UCSD-AML1 (cell line): ENCODE measurements around the gene MSANTD7.
"Not testable (repeated sequence)": the region's sequence is repeated elsewhere in the genome, so short reads cannot be mapped to it uniquely, and the experiment has no call there.

Source experiments
- DNase-seq: peaks from one replicate; lab custom pipeline; 2025; ENCODE audit not compliant: unreplicated experiment; lab: John Stamatoyannopoulos, UW

The MSANTD7 gene

GRCh38 chr10:14837757-14838581 is at the start of gene MSANTD7, which contains the start of the genes CDNF and HSPA14:
TSS of gene MSANTD7 (plus strand) at chr10:14838306. CDS start at chr10:14842285, 3,979 bp downstream.
TSS of gene CDNF (minus strand) at chr10:14838037. CDS start at chr10:14837946, 91 bp downstream.
TSS of gene HSPA14 (plus strand) at chr10:14838306. CDS start at chr10:14838403, 97 bp downstream.
- peak; percentile 99 for DNase-seq

GRCh38 chr10:14798636-14799035 is 39.5 kb upstream of the MSANTD7 start:
- no peak for DNase-seq

GRCh38 chr10:14800397-14800796 is 37.7 kb upstream of the MSANTD7 start:
- no peak for DNase-seq

GRCh38 chr10:14801723-14802122 is 36.4 kb upstream of the MSANTD7 start:
- no peak for DNase-seq

GRCh38 chr10:14803827-14804226 is 34.3 kb upstream of the MSANTD7 start:
- DNase-seq, result no peak

GRCh38 chr10:14806318-14806717 is 31.8 kb upstream of the MSANTD7 start:
- no peak for DNase-seq

GRCh38 chr10:14810969-14811953 is 26.8 kb upstream of the MSANTD7 start:
- DNase-seq, result no peak

- DNase-seq, result no peak
Observed at GRCh38 chr10:14812271-14812670, 25.8 kb upstream of the MSANTD7 start.

- DNase-seq, result no peak
Observed at GRCh38 chr10:14815681-14816080, 22.4 kb upstream of the MSANTD7 start.

- not testable (repeated sequence) for DNase-seq
Observed at GRCh38 chr10:14816717-14817116, 21.4 kb upstream of the MSANTD7 start.

- DNase-seq, result no peak
Observed at GRCh38 chr10:14820010-14820774, 17.9 kb upstream of the MSANTD7 start.

GRCh38 chr10:14820775-14821154 is 17.3 kb upstream of the MSANTD7 start:
- DNase-seq, result no peak

- no peak for DNase-seq
Observed at GRCh38 chr10:14821635-14822375, 16.3 kb upstream of the MSANTD7 start.

- DNase-seq, result peak; percentile 25
Observed at GRCh38 chr10:14822879-14823755, 15.0 kb upstream of the MSANTD7 start.

- no peak for DNase-seq
Observed at GRCh38 chr10:14823966-14824365, 14.1 kb upstream of the MSANTD7 start.

- no peak for DNase-seq
Observed at GRCh38 chr10:14826076-14826829, 11.9 kb upstream of the MSANTD7 start.

GRCh38 chr10:14833106-14833505 is 5.0 kb upstream of the MSANTD7 start:
- no peak for DNase-seq

GRCh38 chr10:14836208-14836607 is 1.9 kb upstream of the MSANTD7 start:
- no peak for DNase-seq
